Esophagus squamous epithelium (tissue), 4 donors: Measurements from ENCODE around the gene KIF2A.

Experiments used
- POLR2A ChIP-seq, 4 donors: fragments of 450-650 bp; IDR thresholded peaks; one replicate each; pipeline ENCODE4 v1.6.1; 2017; ENCODE audit warnings: antibody characterized with exemption in 4 of 4, mild to moderate bottlenecking in 4 of 4, moderate library complexity in 3 of 4
- TF ChIP-seq, protein P1 (sequence below), 6 experiments: fragments of 450-650 bp in 4 of 6; fragments of 200-600 bp in 2 of 6; sonication (generic) in 2 of 6; IDR thresholded peaks; one replicate each; pipeline ENCODE4 v1.5.1; 2016 to 2019; ENCODE audit warnings: antibody characterized with exemption in 6 of 6, mild to moderate bottlenecking in 4 of 6, moderate library complexity in 4 of 6

DNA sequence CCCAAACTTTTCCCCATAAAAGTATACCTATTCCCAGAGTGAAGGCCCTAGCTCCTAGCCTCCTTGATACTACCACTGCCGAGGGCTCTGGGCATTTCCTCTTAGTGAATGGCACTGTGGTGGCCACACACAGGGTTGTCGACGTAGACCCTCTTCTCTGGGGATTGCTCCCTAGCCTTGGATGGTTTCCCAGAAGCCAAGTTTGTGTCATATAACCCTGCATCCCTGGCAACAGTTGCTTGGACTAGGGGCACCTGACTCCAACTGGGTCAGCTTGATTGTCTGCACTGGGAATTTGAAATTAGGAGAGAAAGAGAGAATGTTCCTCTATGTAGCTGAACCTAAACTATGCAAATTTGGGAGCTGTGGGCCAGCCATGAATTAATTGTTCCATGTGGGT, 32.3 kb upstream of the KIF2A start:
- TF ChIP-seq, protein P1, sequence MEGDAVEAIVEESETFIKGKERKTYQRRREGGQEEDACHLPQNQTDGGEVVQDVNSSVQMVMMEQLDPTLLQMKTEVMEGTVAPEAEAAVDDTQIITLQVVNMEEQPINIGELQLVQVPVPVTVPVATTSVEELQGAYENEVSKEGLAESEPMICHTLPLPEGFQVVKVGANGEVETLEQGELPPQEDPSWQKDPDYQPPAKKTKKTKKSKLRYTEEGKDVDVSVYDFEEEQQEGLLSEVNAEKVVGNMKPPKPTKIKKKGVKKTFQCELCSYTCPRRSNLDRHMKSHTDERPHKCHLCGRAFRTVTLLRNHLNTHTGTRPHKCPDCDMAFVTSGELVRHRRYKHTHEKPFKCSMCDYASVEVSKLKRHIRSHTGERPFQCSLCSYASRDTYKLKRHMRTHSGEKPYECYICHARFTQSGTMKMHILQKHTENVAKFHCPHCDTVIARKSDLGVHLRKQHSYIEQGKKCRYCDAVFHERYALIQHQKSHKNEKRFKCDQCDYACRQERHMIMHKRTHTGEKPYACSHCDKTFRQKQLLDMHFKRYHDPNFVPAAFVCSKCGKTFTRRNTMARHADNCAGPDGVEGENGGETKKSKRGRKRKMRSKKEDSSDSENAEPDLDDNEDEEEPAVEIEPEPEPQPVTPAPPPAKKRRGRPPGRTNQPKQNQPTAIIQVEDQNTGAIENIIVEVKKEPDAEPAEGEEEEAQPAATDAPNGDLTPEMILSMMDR (IDR thresholded peaks at IDR 0.05): no peak
- TF ChIP-seq POLR2A (IDR thresholded peaks at IDR 0.05): no peak
